ENCODE results near the gene BET1L.
A peak's percentile ranks its signal among the peaks of the same experiment; 100 is the strongest.
"Not testable (repeated sequence)": the region's sequence is repeated elsewhere in the genome, so short reads cannot be mapped to it uniquely, and the experiment has no call there.

BET1L gene

DNA sequence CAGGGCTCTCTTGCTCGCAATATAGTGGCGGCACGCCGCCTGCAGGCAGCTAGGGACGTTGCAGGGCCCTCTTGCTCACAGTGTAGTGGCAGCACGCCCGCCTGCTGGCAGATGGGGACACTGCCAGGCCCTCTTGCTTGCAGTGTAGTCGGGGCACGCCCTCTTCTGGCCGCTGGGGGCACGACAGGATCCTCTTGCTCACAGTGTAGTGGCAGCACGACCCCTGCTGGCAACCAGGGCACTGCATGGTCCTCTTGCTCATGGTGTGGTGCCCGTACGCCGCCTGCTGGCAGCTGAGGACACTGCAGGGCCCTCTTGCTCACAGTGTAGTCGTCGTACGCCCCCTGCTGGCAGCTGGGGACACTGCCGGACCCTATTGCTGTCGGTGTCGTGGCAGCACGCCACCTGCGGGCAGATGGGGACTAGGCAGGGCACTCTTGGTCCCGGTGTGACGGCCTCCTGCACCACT, 17.3 kb downstream of the BET1L start:
- in situ Hi-C loops (cut with MboI; ENCODE audit: low sequenced_read_pairs): not testable (repeated sequence)

DNA sequence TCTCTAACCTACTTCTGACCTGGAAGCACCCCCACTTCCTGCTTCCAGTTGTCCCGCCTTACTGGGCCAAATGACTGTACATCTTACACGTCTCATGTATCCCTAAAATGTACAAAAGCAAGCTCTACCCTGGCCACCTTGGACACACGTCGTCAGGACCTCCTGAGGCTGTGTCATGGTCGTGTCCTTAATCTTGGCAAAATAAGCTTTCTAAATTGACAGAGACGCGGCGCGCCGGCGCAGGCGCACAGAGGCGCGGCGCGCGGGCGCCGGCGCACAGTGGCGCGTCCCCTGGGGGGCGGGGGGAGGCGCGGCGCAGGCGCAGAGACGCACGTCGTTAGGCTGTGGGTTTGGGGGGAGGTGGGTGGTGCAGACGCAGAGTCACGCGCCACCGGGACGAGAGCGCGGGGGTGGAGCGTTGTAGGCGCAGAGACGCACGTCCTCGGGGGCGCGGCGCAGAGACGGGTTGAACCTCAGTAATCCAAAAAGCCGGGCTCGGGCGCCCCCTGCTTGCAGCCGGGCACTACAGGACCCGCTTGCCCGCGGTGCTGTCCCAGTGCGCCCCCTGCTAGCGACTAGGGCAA, 17.9 kb downstream of the BET1L start:
- in situ Hi-C loops (cut with MboI; ENCODE audit: low sequenced_read_pairs); DNase-seq (ENCODE audit: low spot score in 2 of 2); H3K9me3 ChIP-seq; H3K36me3 ChIP-seq (replicated peaks); H3K27me3 ChIP-seq (ENCODE audit: low read depth); H3K4me3 ChIP-seq; H3K4me1 ChIP-seq: not testable (repeated sequence)

More for the DNA sequence above, 17.3 kb downstream of the BET1L start:
- DNase-seq (ENCODE audit: low spot score in 2 of 2): peak in 1 of 2 experiments; percentile 12
- not testable (repeated sequence) for H3K27me3 ChIP-seq (ENCODE audit: low read depth); H3K36me3 ChIP-seq (replicated peaks); H3K4me3 ChIP-seq; H3K4me1 ChIP-seq; H3K9me3 ChIP-seq

DNA sequence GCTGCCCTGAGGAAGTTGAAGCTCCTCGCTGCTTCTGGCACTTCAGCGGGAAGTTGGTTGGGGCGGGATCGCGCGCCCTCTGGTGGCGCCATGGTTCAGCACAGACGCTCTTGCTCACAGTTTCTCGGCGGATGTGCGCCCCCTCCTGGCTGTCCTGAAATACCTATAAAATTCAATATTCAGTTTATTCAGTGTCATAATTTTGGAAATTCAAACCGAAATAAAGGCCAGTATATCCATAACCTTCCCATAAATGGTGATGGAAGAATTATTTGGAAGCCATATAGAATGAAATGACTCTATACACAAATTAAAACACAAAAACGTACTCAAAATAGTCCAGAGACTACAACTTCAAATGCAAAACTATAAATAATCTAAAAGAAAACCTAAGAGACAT, 27.0 kb downstream of the BET1L start:
- in situ Hi-C loops (cut with MboI; ENCODE audit: low sequenced_read_pairs): not testable (repeated sequence)

More for the DNA sequence above, 27.0 kb downstream of the BET1L start:
- H3K4me3 ChIP-seq; H3K36me3 ChIP-seq (replicated peaks); H3K27me3 ChIP-seq (ENCODE audit: low read depth); H3K4me1 ChIP-seq; H3K9me3 ChIP-seq; DNase-seq (ENCODE audit: low spot score in 2 of 2): not testable (repeated sequence)
